Measurements from ENCODE around the gene HBD.

HBD gene

GRCh38 chr11:5232821-5233220 is 1.5 kb downstream of the HBD start:
- TF ChIP-seq, protein P1, sequence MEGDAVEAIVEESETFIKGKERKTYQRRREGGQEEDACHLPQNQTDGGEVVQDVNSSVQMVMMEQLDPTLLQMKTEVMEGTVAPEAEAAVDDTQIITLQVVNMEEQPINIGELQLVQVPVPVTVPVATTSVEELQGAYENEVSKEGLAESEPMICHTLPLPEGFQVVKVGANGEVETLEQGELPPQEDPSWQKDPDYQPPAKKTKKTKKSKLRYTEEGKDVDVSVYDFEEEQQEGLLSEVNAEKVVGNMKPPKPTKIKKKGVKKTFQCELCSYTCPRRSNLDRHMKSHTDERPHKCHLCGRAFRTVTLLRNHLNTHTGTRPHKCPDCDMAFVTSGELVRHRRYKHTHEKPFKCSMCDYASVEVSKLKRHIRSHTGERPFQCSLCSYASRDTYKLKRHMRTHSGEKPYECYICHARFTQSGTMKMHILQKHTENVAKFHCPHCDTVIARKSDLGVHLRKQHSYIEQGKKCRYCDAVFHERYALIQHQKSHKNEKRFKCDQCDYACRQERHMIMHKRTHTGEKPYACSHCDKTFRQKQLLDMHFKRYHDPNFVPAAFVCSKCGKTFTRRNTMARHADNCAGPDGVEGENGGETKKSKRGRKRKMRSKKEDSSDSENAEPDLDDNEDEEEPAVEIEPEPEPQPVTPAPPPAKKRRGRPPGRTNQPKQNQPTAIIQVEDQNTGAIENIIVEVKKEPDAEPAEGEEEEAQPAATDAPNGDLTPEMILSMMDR (IDR thresholded peaks at IDR 0.05; ENCODE audit: low read length, missing control alignments), result no peak
- H3K4me3 ChIP-seq (replicated peaks; ENCODE audit: low read depth, low read length), result no peak overlapping the region
- no peak for DNase-seq (ENCODE audit: low read depth)

DNA sequence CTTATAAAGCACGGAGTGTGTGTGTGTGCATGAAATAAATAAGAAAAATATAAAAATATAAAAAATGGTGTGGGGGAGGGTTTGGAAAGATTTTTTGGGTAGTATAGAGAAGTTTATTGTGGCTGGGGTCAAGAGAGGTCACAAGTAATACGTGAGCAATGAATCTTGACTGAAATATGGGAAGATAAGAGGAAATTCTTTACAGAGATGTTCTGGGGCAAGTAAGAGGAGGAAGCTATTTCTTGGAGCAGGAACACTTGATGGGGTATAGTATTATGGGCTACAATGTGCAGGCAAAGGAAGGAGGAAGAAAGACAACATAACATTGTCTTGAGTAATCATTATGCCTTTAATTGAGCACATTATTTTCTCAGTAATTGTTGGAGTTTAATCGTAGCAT is 2.1 kb downstream of the HBD start:
- TF ChIP-seq, protein P1 (IDR thresholded peaks at IDR 0.05; ENCODE audit: low read length, missing control alignments), result no peak
- DNase-seq (ENCODE audit: low read depth), result no peak
- no peak overlapping the region for H3K4me3 ChIP-seq (replicated peaks; ENCODE audit: low read depth, low read length)

GRCh38 chr11:5231111-5231510 is 3.2 kb downstream of the HBD start:
- TF ChIP-seq, protein P1 (IDR thresholded peaks at IDR 0.05; ENCODE audit: low read length, missing control alignments), result no peak
- H3K4me3 ChIP-seq (replicated peaks; ENCODE audit: low read depth, low read length), result no peak overlapping the region
- no peak for DNase-seq (ENCODE audit: low read depth)

DNA sequence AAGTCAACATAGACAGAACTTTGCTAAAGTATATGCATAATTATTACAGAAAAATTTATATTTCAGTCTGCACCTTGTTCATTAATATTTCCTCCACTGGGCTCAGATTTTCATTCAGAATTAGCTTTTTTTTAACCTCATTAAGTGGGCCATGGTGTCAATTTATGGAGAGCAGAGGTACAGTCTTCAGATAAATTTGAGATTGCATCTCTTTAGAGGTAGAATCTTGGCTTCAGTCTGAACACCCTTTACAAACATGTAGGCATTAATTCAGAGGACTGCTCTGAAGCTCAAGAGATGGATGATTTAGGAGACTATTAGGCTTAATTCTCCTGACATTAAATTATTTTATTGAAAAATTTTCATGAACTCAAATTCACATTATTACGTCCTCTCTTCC is 4.0 kb downstream of the HBD start:
- TF ChIP-seq, protein P1 (IDR thresholded peaks at IDR 0.05; ENCODE audit: low read length, missing control alignments), result no peak
- H3K4me3 ChIP-seq (replicated peaks; ENCODE audit: low read depth, low read length), result no peak overlapping the region
- no peak for DNase-seq (ENCODE audit: low read depth)

GRCh38 chr11:5229796-5230195 is 4.5 kb downstream of the HBD start:
- DNase-seq (ENCODE audit: low read depth), result no peak
- no peak overlapping the region for H3K4me3 ChIP-seq (replicated peaks; ENCODE audit: low read depth, low read length)
- TF ChIP-seq, protein P1 (IDR thresholded peaks at IDR 0.05; ENCODE audit: low read length, missing control alignments), result no peak

- DNase-seq (ENCODE audit: low read depth), result no peak
- no peak overlapping the region for H3K4me3 ChIP-seq (replicated peaks; ENCODE audit: low read depth, low read length)
- TF ChIP-seq, protein P1 (IDR thresholded peaks at IDR 0.05; ENCODE audit: low read length, missing control alignments), result no peak
Observed at GRCh38 chr11:5229356-5229755, 4.9 kb downstream of the HBD start.

DNA sequence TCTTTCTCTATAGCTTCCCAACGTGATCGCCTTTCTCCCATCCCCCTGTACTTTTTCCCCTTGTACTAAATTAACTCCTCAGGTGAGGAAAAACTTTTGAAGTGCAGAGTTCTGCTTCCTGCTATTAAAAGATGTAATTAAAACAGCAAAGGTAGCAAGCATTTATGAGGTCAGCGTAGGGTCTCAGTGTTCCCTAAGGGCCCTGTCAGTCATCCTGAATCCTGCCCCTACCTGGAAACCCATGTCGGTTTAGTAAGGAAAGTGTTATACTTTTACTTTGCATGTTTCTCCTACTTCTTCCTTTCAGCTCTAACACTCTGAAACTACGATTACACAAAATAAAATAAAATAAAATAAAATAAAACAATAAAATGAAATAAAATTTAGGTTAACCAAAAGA is 6.2 kb downstream of the HBD start:
- H3K4me3 ChIP-seq (replicated peaks; ENCODE audit: low read depth, low read length), result no peak overlapping the region
- TF ChIP-seq, protein P1 (IDR thresholded peaks at IDR 0.05; ENCODE audit: low read length, missing control alignments), result no peak
- no peak for DNase-seq (ENCODE audit: low read depth)
